Measurements from ENCODE around the gene SLC35B1.
A peak's percentile ranks its signal among the peaks of the same experiment; 100 is the strongest.
"Not testable (repeated sequence)": the region's sequence is repeated elsewhere in the genome, so short reads cannot be mapped to it uniquely, and the experiment has no call there.

SLC35B1 gene

DNA sequence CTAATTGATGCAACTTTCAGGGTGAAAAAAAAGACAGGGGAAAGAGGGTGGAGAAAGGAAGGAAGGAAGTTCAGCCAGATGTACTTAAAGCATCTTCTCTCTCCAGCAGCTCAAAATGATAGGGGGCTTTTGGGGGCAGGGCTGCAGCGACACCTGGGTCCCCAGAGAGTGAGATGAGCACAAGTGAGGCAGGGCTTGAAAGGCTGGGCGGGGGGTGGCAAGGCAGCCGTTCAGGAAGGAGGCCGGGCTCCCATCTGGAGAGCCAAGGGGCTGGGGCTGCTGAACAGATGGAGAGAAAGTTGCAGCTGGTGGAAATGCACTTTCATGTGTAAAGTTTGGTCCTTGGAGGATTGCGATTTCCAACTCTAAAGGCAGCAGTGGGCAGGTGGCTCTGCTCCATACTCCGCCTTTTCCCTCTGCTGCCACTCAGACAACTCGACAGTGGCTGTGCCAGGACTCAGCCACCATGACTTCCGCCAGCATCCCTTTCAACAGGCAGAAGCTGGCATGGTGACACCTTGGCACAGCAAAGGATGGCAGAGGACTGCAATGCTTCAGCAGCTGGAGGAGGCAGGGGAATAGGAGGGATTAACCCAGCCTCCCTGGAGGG lies 7.7 kb downstream of the SLC35B1 start:
- no peak for DNase-seq

DNA sequence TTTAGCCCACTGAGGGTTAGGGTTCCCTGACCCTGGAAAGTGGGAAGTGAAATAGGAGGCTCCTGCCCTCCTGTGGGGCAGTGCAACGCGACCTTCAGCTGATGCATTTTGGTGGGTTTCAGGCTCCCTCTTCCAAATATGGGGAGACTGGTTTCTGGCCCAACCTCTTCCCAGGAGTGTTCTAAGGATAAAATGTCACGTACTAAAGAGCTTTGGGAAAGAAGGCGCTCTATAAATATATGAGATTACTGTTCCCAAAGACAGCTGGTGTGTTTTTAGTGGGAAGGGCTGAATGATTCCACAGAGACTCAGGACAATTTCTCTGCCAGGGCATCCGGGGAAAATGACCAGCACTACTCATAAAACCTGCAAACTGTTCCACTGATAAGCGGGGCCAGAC lies 9.8 kb downstream of the SLC35B1 start:
- no peak for DNase-seq

DNA sequence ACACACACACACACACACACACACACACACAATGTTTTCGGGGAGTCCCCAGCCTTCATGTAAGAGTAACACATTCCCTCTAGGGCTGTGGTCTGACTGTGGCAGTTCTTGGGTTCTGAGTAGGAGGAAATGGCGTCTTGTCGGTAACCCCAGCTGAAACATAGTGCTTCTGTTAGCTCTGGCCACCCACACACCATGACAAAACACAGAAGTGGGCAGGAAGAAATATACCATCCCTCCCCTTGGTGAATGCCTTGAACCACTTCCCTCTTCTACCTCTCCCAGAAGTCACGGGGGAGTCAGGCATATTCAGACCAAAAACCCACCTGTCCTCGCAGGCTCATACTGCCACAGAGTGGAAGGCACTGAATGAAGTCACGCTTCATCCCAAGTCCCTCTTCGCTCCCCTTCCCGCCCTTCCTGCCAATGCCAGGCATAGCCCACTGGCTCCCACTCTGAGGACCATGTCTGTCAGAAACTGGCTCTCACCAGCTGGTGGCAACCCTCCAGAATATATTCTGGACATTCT lies 11.5 kb downstream of the SLC35B1 start:
- peak; percentile 57 to 65 for DNase-seq

DNA sequence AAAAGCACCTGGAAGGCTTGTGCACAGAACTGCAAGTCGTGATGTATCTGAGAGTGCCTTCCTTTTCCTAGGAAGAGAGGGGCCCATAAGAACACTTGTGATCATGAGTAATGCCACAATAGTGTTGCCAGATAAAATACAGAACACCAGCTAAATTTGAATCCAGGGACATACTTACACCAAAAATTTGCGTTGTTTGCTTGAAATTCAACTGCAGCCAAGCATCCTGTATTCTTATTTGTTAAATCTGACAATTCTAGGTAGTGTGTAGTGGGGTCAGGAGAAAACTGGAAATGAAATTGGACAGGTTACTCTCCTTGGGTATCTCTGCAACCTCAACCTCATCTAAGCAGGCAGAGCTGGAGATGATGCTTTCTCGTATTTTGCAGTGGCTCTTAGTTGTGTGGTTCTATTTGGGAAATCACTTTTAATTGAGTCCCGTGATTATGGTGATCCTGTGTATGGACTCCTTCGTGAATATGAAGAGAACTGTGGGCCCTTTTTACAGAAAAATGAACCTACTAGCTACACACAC lies 12.0 kb downstream of the SLC35B1 start:
- no peak for DNase-seq

DNA sequence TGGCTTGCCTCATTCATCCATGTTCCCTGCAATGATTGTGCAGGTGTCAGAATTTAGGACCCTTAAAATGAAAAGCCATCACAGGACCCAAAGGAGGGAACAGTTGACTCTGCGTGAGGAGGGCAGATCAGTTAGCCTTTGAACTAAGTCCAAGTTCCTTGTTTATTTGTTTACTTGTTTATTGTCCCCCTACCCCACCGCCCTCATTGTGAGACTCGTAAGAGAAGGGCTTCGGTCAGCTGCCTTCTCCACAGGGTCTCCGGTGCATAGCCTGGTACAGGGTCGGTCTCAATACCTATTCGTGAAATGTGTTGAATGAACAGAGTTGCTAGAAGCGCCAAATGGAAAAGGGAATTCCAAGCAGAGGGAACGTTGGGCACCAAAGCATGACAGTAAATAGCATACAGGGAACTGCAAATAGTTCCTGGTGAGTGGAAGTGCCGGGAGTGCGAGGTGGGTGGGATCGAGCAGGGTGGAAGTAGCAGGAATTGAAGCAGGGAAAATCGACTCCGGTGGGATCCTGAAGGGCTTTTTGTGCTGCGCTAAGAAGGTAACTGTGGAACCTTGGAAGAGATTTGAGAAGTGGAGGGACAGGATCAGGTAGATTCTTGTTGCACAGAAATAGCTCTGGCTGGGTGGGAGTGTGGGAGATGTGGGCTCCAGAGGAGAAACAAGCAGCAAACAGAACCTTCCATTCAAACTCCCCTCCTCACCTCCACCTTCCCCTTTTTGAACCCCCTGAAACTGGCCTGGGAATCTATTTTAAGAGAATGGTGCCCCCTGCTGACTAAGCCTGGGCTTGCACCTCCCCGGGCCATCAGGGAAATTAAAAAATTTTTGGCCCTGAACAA lies 12.7 kb downstream of the SLC35B1 start:
- peak; percentile 61 to 69 for DNase-seq

DNA sequence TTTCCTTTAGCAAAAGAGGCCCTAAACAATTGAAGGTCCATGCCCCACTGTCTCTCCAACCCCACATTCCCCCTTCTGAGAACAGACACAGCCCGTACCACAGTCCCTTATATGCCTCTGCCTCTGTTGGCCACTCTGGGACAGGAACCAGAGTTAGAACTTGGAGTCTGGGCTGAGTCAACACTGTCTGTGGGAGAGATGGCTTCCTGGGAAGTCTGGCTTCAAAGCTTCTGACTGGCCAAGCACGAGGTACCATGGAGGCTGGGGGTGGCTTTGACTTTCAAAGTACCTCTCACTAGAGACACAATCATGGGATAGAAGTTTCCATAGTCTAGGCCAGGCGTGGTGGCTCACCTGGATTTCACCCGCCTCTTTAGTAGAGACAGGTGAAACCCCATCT lies 15.0 kb downstream of the SLC35B1 start:
- no peak for DNase-seq

DNA sequence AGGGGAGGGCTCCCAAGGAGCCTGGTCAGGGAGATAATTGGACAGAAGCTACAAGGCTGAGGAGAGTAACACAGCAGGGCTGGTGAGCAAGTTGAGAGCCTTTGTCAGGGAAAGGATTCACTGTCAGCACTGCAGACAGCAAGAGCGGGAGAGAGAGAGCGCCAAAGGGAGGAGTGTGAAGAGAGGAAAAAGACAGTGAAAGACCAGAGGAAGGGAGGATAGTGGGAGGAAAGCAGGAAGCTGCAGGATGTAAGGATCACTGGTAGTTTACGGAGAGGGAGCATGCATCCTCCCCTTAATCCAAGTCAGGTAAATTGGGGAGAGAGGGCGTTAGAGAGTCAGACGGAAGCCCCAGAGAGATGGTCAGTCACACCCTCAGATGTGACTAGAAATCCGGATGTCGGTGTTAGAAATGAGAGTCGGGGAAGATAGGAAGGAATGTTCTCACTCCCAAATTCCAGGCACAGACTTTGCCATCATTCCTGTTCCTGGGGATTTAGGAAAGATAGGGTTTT lies 16.0 kb downstream of the SLC35B1 start:
- DNase-seq: no peak

DNA sequence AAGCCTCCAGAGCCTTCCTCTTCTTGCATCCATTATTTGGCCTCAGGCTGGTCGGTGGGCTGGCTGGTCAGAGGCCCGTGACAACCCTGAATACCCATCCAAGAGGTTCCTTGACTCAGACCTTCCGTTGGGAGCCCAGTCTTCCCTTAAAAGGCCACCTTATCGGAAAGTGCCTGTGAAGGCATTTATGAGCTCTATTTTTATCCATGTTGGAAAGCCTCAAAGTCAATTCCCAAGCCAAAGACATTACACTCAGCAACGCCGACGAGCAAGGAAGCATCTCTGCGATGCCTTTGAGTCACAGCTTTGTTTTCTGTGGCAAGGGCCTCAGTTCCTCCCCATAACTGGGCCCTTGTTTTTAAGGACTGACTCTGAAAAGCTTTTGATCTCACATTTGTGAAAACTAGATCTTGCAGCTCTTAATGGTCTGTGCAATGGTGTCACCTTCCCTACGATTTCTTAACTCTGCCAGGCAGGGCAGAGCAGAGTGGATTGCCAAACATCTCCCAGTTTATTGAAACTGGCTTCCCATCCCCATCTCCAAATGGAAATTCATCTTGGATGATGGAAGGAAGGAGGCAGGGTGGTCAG lies 16.6 kb downstream of the SLC35B1 start:
- DNase-seq: no peak

DNA sequence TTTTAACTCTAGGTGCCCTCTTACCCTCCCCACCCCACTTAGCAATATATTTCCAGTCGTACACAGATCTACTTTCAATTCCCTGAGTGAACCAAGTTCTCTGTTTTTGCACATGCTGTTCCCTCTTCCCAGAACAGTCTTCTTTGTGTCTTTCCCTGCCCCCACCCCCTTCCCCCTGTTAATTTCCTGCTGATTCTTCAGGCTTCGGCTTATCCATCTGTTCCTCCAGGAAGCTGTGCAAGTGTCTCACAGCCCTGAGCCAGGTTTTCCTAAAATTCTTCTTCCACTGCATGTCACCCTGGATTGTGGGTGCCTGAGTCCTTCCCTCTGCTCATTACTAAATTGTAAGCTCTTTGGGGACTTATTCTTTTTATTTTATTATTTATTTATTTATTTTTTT lies 17.5 kb downstream of the SLC35B1 start:
- no peak for DNase-seq

DNA sequence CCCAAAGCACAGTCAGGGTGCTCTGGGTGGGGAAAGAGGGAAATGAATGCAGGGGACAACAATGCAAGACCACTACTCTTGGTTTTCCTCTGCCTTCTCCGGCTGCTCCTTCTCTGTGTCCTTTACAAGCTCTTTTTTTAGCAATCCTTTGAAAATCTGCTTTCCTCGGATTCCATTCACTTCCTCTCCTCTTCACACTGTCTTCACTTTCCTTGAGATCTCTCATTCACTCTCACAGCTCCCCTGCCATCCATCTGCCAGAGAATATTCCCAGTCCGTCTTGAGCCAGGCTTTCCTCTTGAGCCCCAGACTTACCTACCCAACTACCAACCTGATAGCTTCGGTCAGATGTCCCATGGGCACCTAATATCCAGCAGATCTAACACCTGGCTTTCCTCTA lies 18.9 kb downstream of the SLC35B1 start:
- DNase-seq: no peak

DNA sequence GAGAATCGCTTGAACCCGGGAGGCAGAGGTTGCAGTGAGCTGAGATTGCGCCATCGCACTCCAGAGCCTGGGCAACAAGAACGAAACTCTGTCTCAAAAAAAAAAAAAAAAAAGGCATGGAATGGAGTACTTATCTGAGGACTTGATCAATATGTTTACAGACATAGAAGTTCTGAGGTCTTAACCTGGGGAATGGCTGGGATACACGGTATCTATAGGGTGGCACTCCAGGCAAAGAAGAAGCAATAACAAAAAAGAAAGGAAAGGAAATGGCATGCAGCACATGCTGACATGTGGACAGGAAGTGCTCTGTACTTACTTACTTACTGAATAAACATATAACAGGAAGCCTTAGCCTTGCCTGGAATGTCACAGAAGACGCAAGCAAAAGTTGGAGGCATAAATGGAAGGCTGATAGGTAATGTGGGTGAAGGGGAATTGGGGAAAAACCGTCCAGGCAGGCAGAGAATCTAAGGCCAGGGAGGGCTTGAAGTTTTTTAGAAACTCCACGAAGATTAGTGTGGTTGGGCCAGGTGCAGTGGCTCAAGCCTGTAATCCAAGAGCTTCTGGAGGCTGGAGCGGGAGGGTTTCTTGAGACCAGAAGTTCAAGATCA lies 19.8 kb downstream of the SLC35B1 start:
- DNase-seq: no peak

DNA sequence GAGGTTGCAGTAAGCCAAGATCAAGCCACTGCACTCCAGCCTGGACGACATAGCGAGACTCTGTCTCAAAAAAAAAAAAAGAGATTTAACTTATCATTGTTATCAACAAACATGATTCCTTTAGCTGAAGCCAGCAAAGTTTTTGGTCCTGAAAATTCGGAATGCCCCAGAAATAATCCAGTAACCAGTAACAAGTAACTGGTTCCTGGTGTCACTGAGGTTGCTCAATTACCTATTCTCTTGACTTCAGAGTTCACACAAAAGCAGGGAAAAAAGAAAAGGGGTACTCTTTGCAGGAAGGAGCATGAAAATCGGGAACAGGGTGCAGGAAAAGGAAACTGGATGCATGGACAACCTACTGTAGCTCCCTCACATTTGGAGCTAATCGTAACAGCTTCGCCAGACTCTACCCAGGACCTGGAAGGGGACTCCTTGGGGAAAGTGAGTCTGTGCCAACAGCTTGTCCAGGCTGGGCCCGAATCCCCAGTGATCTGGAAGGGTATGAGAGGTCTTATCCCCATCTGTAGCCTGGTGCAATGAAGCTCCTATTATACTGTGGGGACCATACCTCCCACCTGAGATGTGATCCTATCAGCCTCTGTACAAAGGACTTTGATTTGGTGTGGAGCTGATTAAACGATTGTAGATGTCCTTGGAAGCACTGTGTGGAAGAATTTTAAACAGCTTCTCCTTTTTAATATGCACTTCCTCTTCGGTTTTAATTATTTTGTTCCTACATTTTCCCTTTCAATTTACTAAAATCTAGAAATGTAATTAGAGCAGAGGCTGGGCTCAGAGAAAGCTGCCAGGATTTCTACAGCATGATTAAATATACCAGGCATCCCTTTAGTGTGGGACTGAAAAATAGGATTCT lies 26.4 kb downstream of the SLC35B1 start:
- DNase-seq: no peak

DNA sequence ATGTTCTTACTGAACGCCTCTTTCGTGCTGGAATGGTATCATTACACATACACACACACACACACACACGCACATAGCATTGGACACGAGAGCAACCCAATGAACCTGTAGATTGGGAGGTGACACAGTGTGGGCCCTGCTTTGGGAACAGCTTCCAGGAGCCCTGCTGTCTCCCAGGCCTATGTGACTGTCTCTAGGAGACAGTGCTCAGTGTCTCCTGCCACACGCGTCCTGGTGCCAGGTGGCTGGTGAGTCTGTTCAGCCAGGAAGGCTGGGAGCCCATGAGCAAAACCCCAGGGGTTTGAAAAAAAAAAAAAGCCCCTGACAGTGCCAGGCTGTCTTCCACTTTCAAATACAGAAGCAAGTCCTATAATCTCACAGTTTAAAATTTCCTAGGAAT lies 27.4 kb downstream of the SLC35B1 start:
- no peak for DNase-seq

DNA sequence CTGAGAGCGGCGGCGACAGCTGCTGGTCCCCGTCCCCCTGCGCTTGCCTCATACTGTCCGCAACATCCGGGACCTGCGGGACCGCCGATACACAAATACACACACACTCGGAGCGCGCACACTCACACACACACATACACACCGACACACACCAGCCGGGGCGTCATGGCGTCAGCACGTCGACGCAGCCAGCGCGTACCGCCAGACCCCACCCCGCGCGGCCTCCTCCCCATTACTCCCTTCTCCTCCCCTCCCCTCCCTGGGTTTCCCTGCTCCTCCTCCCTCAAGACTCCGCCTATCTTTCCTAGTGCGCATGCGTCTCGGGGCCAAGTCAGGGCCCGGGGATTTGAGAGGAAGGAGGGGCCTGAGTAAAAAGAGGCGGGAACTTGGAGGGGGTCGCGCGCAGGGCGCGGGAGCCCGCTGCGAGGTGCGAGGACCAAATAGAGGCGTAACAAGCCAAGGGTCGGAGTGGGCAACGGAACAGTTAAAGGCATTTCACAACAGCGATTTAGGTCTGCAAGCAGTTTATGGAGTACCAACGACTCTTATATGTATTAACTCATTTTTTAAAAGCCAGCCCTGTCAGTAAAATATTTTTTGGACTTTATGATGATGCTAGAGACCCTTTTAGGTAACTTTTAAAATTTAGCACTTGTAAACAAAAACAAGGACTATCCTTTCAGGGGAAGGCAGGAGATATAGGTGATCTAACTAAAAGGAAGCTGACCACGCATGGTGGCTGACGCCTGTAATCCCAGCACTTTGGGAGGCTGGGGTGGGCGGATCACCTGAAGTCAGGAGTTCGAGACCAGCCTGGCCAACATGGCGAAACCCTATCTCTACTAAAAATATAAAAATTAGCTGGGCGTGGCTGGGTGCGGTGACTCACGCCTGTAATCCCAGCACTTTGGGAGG lies 29.6 kb downstream of the SLC35B1 start, which contains the start of gene SPOP:
Gene SPOP, minus strand, starts transcription at position 165 of the 915 bp plus-strand sequence. CDS start 55,287 bp downstream, outside the sequence.
- peak; percentile 99 for DNase-seq

DNA sequence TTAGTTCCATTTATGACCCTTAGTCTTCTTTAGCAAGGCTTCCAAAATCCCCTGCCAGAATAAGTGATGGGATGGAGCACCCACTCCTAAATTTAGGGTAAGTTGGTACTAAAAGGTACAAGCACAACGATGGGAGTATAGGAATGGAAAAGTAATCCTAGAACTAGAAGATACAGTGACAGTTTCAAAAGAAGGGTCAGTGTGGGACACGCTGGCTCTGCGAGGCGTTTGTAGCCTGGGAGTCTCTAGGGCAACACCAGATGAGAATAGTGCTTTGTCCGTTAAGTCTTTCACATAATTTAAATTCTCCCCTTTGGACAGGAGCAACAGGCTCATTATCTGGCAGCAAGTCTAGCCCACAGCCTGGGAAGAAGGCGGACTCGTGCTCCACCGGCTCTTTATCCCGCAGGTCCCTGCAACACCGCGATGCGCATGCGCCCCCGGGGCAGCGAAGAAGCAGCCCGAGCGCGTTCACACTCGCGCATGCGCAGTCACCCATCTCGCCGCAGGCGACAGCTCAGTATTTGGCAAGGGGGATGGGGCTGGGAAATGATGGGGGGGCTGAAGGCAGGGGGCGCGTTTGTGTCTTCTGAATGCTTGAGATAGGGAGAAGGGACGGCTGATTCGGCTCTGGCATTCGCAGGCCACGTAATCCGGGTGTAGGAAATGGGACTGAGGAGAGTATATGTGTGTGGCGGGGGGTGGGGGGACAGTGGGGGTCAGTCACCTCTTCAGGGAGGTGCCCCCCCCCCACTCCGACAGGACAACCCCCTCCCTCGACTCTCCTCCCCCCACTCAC lies 30.4 kb downstream of the SLC35B1 start:
- DNase-seq: peak; percentile 94 to 96

DNA sequence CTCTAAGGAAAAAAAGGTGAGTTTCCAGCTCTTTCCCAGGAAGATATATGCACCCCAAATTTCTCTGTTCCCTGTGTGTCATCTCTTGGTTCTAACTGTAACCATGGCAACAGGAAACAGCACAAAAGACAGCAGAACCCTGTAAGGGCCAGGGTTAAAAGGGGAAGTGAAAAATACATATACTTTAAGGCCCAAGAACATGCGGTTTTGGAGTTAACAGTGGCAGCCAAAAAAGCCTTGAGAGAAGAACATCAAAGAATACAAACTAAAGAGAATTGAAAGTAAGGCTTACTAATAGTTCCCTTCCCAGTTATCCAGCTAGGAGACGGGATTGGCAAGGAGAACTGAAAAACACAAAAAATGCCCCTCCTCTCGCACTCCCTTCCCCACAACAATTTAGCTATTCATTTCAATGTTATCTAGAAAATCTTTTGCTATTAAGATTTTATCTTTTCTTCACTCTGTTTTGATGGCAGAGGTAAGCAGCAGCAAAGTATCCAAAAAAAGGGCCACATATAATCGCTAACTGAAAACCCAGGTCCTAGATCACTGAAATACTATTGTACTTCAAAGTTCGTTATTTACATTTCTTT lies 31.4 kb downstream of the SLC35B1 start:
- no peak for DNase-seq

DNA sequence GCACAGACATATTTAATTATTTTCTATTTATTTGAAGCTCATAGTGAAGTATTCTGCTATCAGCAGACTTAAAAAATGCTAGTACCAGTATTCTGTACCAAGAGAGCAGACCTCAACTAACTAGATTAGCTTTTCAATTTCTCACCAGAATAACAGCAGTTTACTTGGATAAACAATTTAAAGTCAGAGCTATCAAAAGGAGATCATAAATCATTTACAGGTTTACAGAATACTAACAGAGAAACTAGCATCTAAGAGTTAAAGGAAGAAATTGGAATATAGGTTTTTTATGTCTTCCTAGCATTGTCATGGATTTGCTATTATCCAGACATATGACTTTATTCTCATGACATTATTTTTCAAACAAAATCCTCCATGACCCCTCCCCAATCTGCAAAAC lies 33.3 kb downstream of the SLC35B1 start:
- no peak for DNase-seq

DNA sequence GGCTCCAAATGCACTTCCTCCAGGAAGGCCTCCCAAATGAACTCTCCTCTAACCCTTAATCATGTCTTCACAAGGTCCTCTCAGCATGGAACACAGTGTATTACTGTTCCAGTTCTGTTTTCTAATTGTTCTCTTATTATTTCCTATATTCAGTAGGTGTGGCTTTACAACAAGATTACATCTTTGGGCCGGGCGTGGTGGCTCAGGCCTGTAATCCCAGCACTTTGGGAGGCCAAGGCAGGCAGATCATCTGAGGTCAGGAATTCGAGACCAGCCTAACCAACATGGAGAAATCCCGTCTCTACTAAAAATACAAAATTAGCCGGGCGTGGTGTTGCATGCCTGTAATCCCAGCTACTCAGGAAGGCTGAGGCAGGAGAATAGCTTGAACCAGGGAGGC lies 34.1 kb downstream of the SLC35B1 start:
- DNase-seq: not testable (repeated sequence)

DNA sequence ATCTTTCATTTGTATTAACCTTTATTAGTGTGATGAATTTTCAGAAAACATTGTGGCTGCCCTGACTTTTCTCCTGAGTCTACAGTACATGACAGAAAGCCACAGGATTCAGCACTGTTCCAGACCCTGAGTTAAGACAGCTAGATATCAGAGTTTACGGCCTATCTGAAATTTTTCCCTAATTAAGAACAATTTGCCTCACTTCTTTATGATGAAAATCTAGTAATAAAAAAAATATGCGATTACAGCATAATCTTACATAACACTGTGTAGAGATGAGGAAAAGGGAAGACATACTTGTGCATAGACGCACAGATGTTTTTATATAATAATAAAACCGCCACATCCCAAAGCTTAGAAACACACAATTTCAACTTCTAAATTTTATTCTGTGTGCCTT lies 37.1 kb downstream of the SLC35B1 start:
- no peak for DNase-seq
